GM12878 (cell line): ENCODE measurements around the gene CMSS1. TPM values are rescaled to one million over a fixed set of nuclear protein-coding genes. Genes with fewer than 3 reads are reported as not detected.

Experiments
- BCLAF1 ChIP-seq: fragments of 450-650 bp; IDR thresholded peaks from 2 replicates; pipeline ENCODE4 v1.6.1; 2017; ENCODE audit warnings: antibody characterized with exemption, mild to moderate bottlenecking, moderate library complexity
- BHLHE40 ChIP-seq, 2 experiments: fragments of 450-650 bp in 1 of 2; IDR thresholded peaks; 2 replicates each; pipeline ENCODE4 v1.6.1; 2011 to 2017; ENCODE audit warnings: low read depth in 2 of 2, borderline replicate concordance in 1 of 2, improper control_type of control experiment in 1 of 2, low read length in 1 of 2, mild to moderate bottlenecking in 1 of 2
- CBX5 ChIP-seq: sonication (generic); IDR thresholded peaks from 2 replicates; pipeline ENCODE4 v1.6.1; 2016; ENCODE audit warnings: low read depth, moderate library complexity, mild to moderate bottlenecking, inconsistent platforms
- E2F8 ChIP-seq: fragments of 450-650 bp; IDR thresholded peaks from 2 replicates; pipeline ENCODE4 v1.6.1; 2018; ENCODE audit warnings: mild to moderate bottlenecking, low read depth, moderate library complexity; ENCODE audit not compliant: partially characterized antibody
- NKRF ChIP-seq: fragments of 450-650 bp; conservative IDR thresholded peaks from 2 replicates; pipeline ENCODE4 v1.6.1; 2017; ENCODE audit warnings: mild to moderate bottlenecking, moderate library complexity
- SIN3A ChIP-seq: IDR thresholded peaks from 2 replicates; pipeline ENCODE4 v1.6.1; 2012; ENCODE audit warnings: low read depth, low read length, improper control_type of control experiment
- TAF1 ChIP-seq: IDR thresholded peaks from 2 replicates; pipeline ENCODE4 v1.6.1; 2011; ENCODE audit warnings: mild to moderate bottlenecking, low read depth, low read length, borderline replicate concordance
- ZBTB4 ChIP-seq: fragments of 450-650 bp; formaldehyde crosslinking; IDR thresholded peaks from 2 replicates; pipeline ENCODE4 v1.4.0; 2022; ENCODE audit warnings: mild to moderate bottlenecking, moderate library complexity
- polyA plus RNA-seq, 11 experiments: library from polyadenylated mRNA; depleted of rRNA in 4 of 11; unstranded in 6 of 11; stranded (reverse) in 5 of 11; fragments of >200 nt; fragmentation: Nextera tagmentation in 4 of 11; fragmentation: Illumina TruSeq in 1 of 11; extraction: Ambion mirVana in 4 of 11; extraction: Trizol in 1 of 11; gene quantifications; 1 replicate in 1 of 11; 2 replicates in 10 of 11; pipeline versions ENCODE4 v1.2.1 to v1.2.3, GENCODE V29; 2011 to 2016; ENCODE audit warnings: inconsistent platforms in 2 of 11, missing spikeins in 2 of 11, low read depth in 1 of 11
- total RNA-seq, 4 experiments: library from RNA; depleted of rRNA in 3 of 4; stranded (reverse); fragments of >200 nt in 3 of 4; fragmentation: Illumina TruSeq in 1 of 4; extraction: Trizol in 1 of 4; gene quantifications; 2 replicates each; pipeline versions ENCODE4 v1.2.1 to v1.2.3, GENCODE V29; 2013 to 2021

Gene CMSS1
- total and polyA plus RNA-seq, 10 of the 15 experiments (the other 5 are each of a cell fraction or from before 2014, with no cell fraction given), result 31.0 to 118 (median 70.1) TPM

GRCh38 chr3:100083209-100083608 is 265.5 kb downstream of the CMSS1 start (continued):
- TF ChIP-seq BCLAF1, result no peak
- TF ChIP-seq NKRF, result no peak
- TF ChIP-seq ZBTB4, result no peak
- TF ChIP-seq E2F8, result no peak
- TF ChIP-seq TAF1, result no peak
- no peak for TF ChIP-seq SIN3A
- no peak for TF ChIP-seq CBX5
- TF ChIP-seq BHLHE40 (IDR thresholded peaks at IDR 0.05; ENCODE audit: borderline replicate concordance in 1 of 2, low read depth in 2 of 2, low read length in 1 of 2), result no peak
